Activated CD4-positive, alpha-beta memory T cell treated with anti-CD3 and anti-CD28 coated beads for 36 hours (primary cell): Measurements from ENCODE around the gene LIPE. TPM values are rescaled to one million over a fixed set of nuclear protein-coding genes. Genes with fewer than 3 reads are reported as not detected.

Source experiments
- CTCF ChIA-PET: fragments of 350-600 bp; sonication (Branson Sonifier 250); formaldehyde crosslinking; loops from one replicate; lab custom pipeline; 2021; ENCODE audit warnings: antibody characterized with exemption, inconsistent platforms; lab: Charles Lee
- POLR2A ChIA-PET: fragments of 350-600 bp; sonication (Branson Sonifier 250); formaldehyde crosslinking; loops from one replicate; lab custom pipeline; 2021; ENCODE audit warnings: antibody characterized with exemption; lab: Charles Lee
- DNase-seq: peaks from one replicate; pipeline ENCODE4 v3.0.0-alpha.2; 2020
- H3K27ac Mint-ChIP-seq: one replicate; pipeline ENCODE4 v1.8.0; 2021; ENCODE audit warnings: mixed read lengths
- H3K27me3 Mint-ChIP-seq: one replicate; pipeline ENCODE4 v1.8.0; 2021; ENCODE audit warnings: mixed read lengths
- H3K36me3 Mint-ChIP-seq: one replicate; pipeline ENCODE4 v1.8.0; 2021; ENCODE audit warnings: mixed read lengths
- H3K4me1 Mint-ChIP-seq: one replicate; pipeline ENCODE4 v1.8.0; 2021; ENCODE audit warnings: low read depth, mixed read lengths
- H3K4me3 Mint-ChIP-seq: one replicate; pipeline ENCODE4 v1.8.0; 2021; ENCODE audit warnings: mild to moderate bottlenecking, mixed read lengths
- H3K9me3 Mint-ChIP-seq: one replicate; pipeline ENCODE4 v1.8.0; 2021; ENCODE audit warnings: mixed read lengths
- intact Hi-C: fragments of 100-400 bp; cut with micrococcal nuclease; formaldehyde crosslinking; loops from one replicate; pipeline ENCODE4 v1.15.1; 2023
- total RNA-seq, 2 experiments: library from RNA; stranded (reverse); gene quantifications; one replicate each; pipeline ENCODE4 v1.2.3, GENCODE V29; 2021

Gene LIPE
- total RNA-seq, 2 experiments from 2014 or later = 31.6 to 31.8 TPM

- Mint-ChIP-seq H3K9me3 (no peaks in the 10 kb centered on the region), H3K27ac (peak overlapping the region; percentile 87), H3K4me1 (peaks cover 35% of the 10 kb centered on the region), H3K36me3 (no peaks in the 10 kb centered on the region), H3K4me3 (peak overlapping the region; percentile 83), H3K27me3 (no peaks in the 10 kb centered on the region)
- POLR2A ChIA-PET = interaction anchor here (1.2 to 1.4 kb wide), 4 partner anchors 16 to 91 kb away, joined by 3 to 6 read pairs (median 4); no protein-coding TSS in a partner anchor
- CTCF ChIA-PET = interaction anchor here (1.6 to 2.0 kb wide), 4 partner anchors 24 to 44 kb away, joined by 5 to 13 read pairs (median 8); no protein-coding TSS in a partner anchor
- peak; percentile 99 for DNase-seq
- intact Hi-C loops = loop anchor here (1.0 to 5.0 kb wide), 2 partner anchors 27 to 274 kb away; no protein-coding TSS in a partner anchor
Observed at GRCh38 chr19:42396381-42397262, 30.6 kb downstream of the LIPE start.

- no peak overlapping the region for H3K4me3 Mint-ChIP-seq
- no peaks in the 10 kb centered on the region for H3K9me3 Mint-ChIP-seq
- intact Hi-C loops = loop anchor here (5.0 kb wide), 1 partner anchor 272 kb away; no protein-coding TSS in a partner anchor
- H3K27ac Mint-ChIP-seq = no peak overlapping the region
- peaks cover 21% of the 10 kb centered on the region for H3K4me1 Mint-ChIP-seq
- POLR2A ChIA-PET = interaction anchor here (1.1 kb wide), 1 partner anchor 17 kb away, joined by 3 read pairs; no protein-coding TSS in a partner anchor
- peaks cover 3% of the 10 kb centered on the region for H3K27me3 Mint-ChIP-seq
- CTCF ChIA-PET = no interaction called here
- no peak for DNase-seq
- no peaks in the 10 kb centered on the region for H3K36me3 Mint-ChIP-seq
Observed at GRCh38 chr19:42394751-42395150, 32.4 kb downstream of the LIPE start.

GRCh38 chr19:42392165-42392564, 35.0 kb downstream of the LIPE start:
- no peak for DNase-seq
- POLR2A ChIA-PET = no interaction called here
- no peak overlapping the region for H3K4me3 Mint-ChIP-seq
- no peaks in the 10 kb centered on the region for H3K36me3 Mint-ChIP-seq
- intact Hi-C loops = no loop called here
- peaks cover 12% of the 10 kb centered on the region for H3K27me3 Mint-ChIP-seq
- CTCF ChIA-PET = interaction anchor here (1.1 to 1.4 kb wide), 2 partner anchors 9 to 46 kb away, joined by 4 read pairs; no protein-coding TSS in a partner anchor
- no peak overlapping the region for H3K27ac Mint-ChIP-seq
- peaks cover 7% of the 10 kb centered on the region for H3K4me1 Mint-ChIP-seq
- no peaks in the 10 kb centered on the region for H3K9me3 Mint-ChIP-seq

- no peak within 1 kb of the TSS for H3K4me3 Mint-ChIP-seq
- H3K36me3 Mint-ChIP-seq = no peaks in the 10 kb centered on the region
- intact Hi-C loops = no loop called here
- no peak for DNase-seq
- ChIA-PET POLR2A (no interaction called here), CTCF (no interaction called here)
- H3K27ac Mint-ChIP-seq = no peak within 1 kb of the TSS
- H3K9me3 Mint-ChIP-seq = no peaks in the 10 kb centered on the region
- peaks cover 20% of the 10 kb centered on the region for H3K27me3 Mint-ChIP-seq
- H3K4me1 Mint-ChIP-seq = peaks cover 4% of the 10 kb centered on the region
Observed at GRCh38 chr19:42389899-42390298, 37.3 kb downstream of the LIPE start, which contains the start of gene CNFN. TSS of gene CNFN (minus strand) at chr19:42390297. CDS start at chr19:42389037, 1,260 bp downstream.

- ChIA-PET POLR2A (no interaction called here), CTCF (no interaction called here)
- no peak for DNase-seq
- Mint-ChIP-seq H3K4me3 (no peak overlapping the region), H3K9me3 (no peaks in the 10 kb centered on the region), H3K27ac (no peak overlapping the region), H3K36me3 (no peaks in the 10 kb centered on the region), H3K27me3 (peaks cover 20% of the 10 kb centered on the region), H3K4me1 (peaks cover 4% of the 10 kb centered on the region)
- intact Hi-C loops = no loop called here
Observed at GRCh38 chr19:42388851-42389489, 38.2 kb downstream of the LIPE start.

- no peak overlapping the region for H3K27ac Mint-ChIP-seq
- CTCF ChIA-PET = interaction anchor here (0.6 to 2.4 kb wide), 4 partner anchors 13 to 54 kb away, joined by 3 to 12 read pairs (median 8); no protein-coding TSS in a partner anchor
- H3K4me3 Mint-ChIP-seq = peak overlapping the region; percentile 58
Observed at GRCh38 chr19:42386974-42387707, 40.0 kb downstream of the LIPE start.

GRCh38 chr19:42380155-42380554, 47.0 kb downstream of the LIPE start:
- DNase-seq = no peak
- intact Hi-C loops = no loop called here
- POLR2A ChIA-PET = interaction anchor here (1.6 kb wide), 1 partner anchor 17 kb away, joined by 4 read pairs; no protein-coding TSS in a partner anchor
- no peak overlapping the region for H3K27ac Mint-ChIP-seq
- peaks cover 3% of the 10 kb centered on the region for H3K4me1 Mint-ChIP-seq
- no peak overlapping the region for H3K4me3 Mint-ChIP-seq
- peaks cover 21% of the 10 kb centered on the region for H3K27me3 Mint-ChIP-seq
- H3K9me3 Mint-ChIP-seq = no peaks in the 10 kb centered on the region
- CTCF ChIA-PET = interaction anchor here (0.6 to 1.4 kb wide), 3 partner anchors 21 to 473 kb away, joined by 3 to 4 read pairs (median 3); no protein-coding TSS in a partner anchor
- H3K36me3 Mint-ChIP-seq = no peaks in the 10 kb centered on the region

More at GRCh38 chr19:42386974-42387707, 40.0 kb downstream of the LIPE start:
- peak; percentile 76 for DNase-seq
- intact Hi-C loops = loop anchor here (2.0 kb wide), 1 partner anchor 62 kb away; the partner anchor contains the start of gene MEGF8
- Mint-ChIP-seq H3K9me3 (no peaks in the 10 kb centered on the region), H3K36me3 (no peaks in the 10 kb centered on the region), H3K27me3 (peaks cover 29% of the 10 kb centered on the region), H3K4me1 (peaks cover 4% of the 10 kb centered on the region)
- POLR2A ChIA-PET = no interaction called here

GRCh38 chr19:42378225-42379215, 48.7 kb downstream of the LIPE start:
- DNase-seq = no peak
- H3K4me1 Mint-ChIP-seq = peaks cover 3% of the 10 kb centered on the region
- intact Hi-C loops = no loop called here
- H3K9me3 Mint-ChIP-seq = no peaks in the 10 kb centered on the region
- no peaks in the 10 kb centered on the region for H3K36me3 Mint-ChIP-seq
- ChIA-PET CTCF (interaction anchor here (1.6 kb wide), 1 partner anchor 60 kb away, joined by 5 read pairs; no protein-coding TSS in a partner anchor), POLR2A (no interaction called here)
- peaks cover 21% of the 10 kb centered on the region for H3K27me3 Mint-ChIP-seq
- H3K27ac Mint-ChIP-seq = no peak overlapping the region
- no peak overlapping the region for H3K4me3 Mint-ChIP-seq

GRCh38 chr19:42376177-42376555, 51.0 kb downstream of the LIPE start:
- Mint-ChIP-seq H3K36me3 (no peaks in the 10 kb centered on the region), H3K27me3 (peaks cover 8% of the 10 kb centered on the region), H3K27ac (no peak overlapping the region), H3K4me1 (peaks cover 3% of the 10 kb centered on the region), H3K4me3 (no peak overlapping the region), H3K9me3 (no peaks in the 10 kb centered on the region)
- DNase-seq = no peak
- ChIA-PET CTCF (no interaction called here), POLR2A (no interaction called here)
- intact Hi-C loops = no loop called here

- ChIA-PET CTCF (no interaction called here), POLR2A (no interaction called here)
- no peak overlapping the region for H3K27ac Mint-ChIP-seq
- intact Hi-C loops = no loop called here
- peaks cover 4% of the 10 kb centered on the region for H3K27me3 Mint-ChIP-seq
- no peaks in the 10 kb centered on the region for H3K9me3 Mint-ChIP-seq
- no peaks in the 10 kb centered on the region for H3K36me3 Mint-ChIP-seq
- H3K4me1 Mint-ChIP-seq = peaks cover 3% of the 10 kb centered on the region
- no peak overlapping the region for H3K4me3 Mint-ChIP-seq
- DNase-seq = no peak
Observed at GRCh38 chr19:42375415-42376176, 51.6 kb downstream of the LIPE start.
